HG03175 (cell line): Measurements from ENCODE around the gene PI4KB.
A peak's percentile ranks its signal among the peaks of the same experiment; 100 is the strongest.

Source experiments
- ATAC-seq: cut with Tn5 transposase; IDR thresholded peaks from one replicate; pipeline ENCODE4 v1.9.1; 2021; ENCODE audit warnings: mild to moderate bottlenecking, moderate library complexity; ENCODE audit not compliant: unreplicated experiment

The PI4KB gene

DNA sequence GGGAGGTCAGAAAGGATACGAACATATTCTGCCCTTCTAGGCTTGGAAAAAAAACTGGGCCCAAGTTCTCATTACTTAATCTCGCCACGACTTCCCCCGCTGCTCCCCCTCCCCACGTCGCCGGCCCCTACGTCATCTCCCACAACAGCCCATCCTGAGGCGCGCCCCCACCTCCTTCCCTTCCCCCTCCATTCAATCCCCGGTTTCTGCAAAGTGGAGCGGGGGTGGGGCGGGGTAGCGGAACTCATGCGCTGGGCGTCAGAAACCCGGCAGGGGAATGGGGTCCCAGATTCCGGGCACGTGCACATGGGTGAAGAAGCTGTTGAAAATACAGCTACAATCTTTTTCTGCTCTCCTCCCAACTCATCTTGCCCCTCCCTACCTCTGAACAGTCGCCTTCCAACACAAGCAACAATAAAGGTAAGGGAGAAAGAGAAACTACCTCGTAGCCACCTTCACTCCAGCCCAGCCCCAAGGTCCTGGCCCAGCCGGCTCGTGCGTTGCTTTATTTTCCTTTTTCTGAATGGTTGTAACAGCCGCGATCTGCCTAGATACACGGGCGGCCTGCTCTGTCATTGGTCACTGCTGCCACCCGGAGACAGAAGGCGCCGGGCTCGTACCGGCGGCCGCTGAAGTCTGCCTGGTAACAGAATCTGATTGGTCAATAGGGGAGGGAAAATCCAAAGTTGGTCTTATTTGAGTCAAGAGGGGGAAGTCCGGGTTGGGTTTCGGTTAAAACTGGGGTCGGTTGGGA lies 19.7 kb upstream of the PI4KB start, which contains the start of gene RFX5:
Gene RFX5, minus strand, starts transcription at position 484 of the 754 bp plus-strand sequence. CDS start 932 bp downstream, outside the sequence.
- peak; percentile 95 for ATAC-seq

DNA sequence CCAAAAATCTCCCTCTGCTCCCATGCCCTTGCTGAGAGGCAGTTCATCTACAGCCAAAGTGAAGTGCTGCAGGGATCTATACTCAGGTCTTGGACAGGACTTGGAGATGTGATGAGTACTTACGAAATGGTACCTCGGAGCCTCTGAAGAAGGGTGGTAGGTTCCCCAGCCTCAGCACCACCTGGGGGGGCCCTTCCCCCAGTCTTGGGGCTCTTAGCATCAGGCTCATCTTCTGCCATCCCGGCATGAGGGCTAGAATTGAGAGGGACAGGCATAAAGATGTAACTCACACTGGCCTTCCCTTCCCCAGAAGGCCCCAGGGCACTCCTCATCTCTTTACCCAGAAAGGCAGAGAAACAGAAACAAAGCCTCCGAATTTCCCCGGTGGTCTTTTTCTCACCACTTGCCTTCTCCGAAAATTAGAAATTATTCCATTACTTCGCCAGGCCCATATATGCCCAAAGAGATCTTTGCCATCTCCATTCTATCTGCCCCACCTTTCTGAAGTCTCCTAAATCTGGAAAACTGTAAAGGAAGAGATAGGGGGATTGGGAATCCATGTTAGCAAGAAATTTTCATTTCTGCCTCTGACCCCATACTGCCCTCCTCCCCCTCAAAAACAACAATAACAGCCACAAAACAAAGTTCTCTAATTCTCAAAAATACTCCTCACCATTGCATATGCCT lies 19.0 kb upstream of the PI4KB start:
- ATAC-seq, result no peak

DNA sequence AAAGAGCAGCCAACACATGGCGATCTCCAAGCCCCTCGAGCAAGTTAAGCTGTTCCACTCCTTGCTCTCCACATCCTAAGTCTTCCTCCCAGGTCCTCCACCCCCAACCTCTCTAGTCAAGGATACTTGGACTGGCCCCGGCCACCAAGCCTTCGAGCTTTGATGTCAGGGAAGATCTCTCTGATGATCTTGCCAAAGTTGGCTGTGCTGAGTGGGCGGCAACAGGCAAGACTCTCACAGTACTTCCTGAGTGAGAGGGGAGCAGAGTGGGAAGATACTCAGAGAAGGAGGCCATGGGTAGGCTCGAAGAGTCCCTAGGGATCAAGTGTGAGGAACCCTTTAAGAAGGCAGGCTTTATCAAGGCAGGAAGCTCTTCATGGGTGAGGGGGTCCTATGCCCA lies 17.1 kb upstream of the PI4KB start:
- ATAC-seq, result no peak

DNA sequence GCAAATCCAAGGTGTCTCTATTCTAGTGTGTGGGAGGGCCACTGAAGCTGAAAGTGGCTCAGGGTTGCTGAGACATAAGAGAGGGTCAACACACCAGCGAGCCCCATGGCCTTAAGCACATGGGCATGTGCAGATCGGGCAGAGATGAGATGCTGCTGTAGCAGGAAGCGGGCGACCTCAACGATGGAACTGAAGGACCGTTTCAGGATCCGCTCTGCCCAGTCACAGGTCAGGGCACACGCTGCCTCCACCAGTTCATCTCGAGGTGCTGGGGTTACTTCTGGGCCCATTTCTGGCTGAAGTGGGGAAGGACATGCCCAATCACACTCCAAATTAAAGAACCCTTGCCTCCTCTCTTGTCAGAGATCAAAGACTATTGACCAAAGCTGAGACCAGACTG lies 16.4 kb upstream of the PI4KB start:
- no peak for ATAC-seq

DNA sequence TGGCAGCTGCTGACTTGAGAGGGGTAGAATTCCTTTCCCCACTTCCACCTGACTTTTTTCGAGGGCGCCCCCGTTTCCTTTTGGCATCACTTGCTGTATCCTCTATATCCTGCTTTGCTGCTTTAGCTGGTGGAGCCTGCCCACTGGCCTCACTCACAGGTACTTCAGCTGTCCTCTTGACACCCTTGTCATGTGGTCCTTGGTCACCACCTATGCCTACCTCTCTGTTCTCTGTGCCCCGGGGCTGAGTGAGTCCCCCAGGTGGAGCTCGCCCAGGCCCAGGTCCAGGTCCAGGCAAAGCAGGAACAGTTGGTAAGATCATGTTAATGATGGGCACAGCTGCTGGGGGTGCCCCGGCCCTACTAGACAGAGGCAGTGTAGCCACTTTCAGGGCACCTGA lies 15.4 kb upstream of the PI4KB start:
- no peak for ATAC-seq

DNA sequence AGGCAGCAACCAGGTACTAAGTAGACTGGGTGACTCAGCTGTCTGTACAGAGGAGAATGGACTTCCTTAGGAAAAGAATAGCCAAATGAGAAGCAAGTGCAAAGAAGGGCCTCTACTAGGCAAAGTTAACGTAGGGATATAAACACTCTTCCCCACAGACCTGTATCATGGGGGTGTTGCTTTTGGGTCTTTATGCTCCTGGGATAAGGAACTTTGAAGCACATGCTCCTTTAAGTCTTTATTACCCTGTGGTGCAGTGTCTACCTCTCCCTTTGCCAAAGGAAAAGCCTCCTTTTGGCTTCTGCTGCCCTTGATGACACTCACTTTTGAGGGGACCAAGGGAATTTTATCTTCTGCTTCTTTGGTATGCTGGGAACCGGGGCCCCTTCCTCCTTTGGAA lies 14.8 kb upstream of the PI4KB start:
- no peak for ATAC-seq

DNA sequence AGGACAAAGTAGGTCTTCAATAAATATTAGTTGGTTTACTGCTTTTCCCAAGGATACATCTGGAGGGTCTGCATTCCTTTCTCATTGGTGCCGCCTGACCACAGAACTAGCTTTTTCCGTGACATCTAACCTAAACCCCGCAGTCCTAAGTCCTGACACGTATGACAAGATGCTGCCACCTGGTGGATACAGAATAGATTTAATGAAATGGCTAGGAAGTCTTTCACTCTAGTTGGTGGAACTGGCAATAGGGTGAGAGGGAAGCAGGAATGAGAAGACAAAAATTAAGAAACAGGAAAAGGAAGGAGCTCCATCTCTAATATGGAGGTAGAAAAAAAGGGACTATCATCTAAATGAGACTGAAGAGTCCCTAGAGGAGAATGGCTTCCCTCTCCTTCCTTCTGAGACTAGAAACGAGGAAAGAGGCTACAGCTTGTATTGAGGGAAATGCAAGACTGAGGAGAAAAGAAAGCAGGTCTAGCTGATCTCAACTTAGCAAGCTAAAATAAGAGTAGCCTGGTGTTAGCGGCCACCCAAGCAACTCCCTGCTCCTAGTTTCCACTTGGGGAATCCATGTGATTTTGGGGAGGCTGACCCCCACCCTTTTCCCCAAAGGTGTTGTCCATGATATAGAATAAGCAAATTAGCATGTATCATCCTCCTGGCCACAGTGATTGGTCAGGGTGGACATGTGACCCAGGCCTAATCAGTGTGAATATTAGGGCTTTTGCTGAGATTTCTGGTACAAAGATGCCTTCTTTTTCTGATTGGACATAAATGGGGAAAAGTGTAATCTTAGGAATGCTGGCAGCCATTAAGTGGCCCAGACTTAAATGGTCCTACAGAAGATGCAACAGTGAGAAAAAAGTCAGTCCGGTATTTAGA lies 13.9 kb upstream of the PI4KB start:
- ATAC-seq, result peak; percentile 38

DNA sequence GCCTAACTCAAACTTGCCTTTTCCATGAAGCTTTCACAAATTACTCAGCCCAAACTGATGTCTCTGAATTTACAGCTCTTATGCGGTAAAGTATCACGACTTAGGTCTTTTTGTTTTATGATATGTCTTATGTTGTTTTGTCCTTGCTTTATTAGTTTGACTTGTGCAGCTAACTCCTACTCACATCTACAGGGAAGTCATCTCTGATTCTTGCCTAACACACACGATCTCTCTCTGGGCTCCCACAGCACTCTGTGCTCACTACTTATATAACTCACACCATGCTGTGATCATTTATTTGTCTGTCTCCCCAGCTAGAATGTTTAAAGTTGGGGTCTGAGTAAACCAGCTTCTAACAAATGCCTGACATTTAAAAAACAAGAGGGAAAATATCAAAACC lies 9.3 kb upstream of the PI4KB start:
- no peak for ATAC-seq

DNA sequence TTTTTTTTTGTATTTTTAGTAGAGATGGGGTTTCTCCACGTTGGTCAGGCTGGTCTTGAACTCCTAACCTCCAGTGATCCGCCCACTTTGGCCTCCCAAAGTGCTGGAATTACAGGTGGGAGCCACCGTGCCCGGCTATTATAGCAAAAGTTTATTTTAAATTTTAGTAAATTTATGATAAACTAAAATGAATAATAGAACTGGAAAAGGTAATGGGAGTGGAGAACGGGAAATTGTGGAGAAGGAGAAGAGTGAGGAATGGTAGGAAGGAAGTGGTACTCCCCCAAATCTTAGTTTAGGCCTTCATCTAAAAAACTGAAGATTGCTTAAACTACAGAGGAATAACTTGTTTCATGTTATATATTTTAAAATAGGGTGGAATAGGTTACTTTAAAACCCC lies 7.6 kb upstream of the PI4KB start:
- no peak for ATAC-seq

DNA sequence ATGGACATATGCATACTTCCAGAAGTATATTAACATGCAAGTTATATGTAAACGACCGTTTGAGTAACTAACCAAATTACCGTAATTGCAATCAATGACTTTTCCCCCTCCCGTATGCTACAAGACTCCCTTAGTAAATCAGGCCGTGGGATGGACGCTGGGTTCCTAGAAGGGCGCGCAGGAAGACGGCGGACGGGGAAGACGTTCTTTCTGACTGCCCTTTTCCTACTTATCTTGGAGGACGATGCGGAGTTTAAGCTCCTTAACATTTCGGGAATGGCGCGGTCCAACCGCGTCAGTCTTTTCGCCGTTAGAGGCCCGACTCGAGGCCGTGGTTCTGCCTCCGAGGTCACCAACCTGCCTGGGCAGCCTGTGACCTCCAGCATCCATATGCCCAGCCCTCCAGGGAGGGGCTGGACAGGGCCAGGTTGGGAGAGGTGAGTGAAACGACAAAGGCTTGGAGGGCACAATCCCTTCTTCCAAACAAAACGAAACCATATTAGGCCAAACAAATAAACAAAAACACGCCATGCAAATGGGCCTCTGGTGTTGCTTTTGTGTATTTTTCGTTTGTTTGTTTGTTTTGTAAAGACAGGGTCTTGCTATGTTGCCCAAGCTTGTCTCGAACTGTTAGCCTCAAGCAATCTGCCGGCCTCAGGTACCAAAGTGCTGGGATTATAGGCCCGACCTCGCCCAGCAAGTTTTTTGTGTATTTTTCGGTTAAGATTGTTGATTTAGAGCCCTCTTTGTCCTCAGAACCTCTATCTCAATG lies 873 bp upstream of the PI4KB start:
- peak; percentile 8 for ATAC-seq

DNA sequence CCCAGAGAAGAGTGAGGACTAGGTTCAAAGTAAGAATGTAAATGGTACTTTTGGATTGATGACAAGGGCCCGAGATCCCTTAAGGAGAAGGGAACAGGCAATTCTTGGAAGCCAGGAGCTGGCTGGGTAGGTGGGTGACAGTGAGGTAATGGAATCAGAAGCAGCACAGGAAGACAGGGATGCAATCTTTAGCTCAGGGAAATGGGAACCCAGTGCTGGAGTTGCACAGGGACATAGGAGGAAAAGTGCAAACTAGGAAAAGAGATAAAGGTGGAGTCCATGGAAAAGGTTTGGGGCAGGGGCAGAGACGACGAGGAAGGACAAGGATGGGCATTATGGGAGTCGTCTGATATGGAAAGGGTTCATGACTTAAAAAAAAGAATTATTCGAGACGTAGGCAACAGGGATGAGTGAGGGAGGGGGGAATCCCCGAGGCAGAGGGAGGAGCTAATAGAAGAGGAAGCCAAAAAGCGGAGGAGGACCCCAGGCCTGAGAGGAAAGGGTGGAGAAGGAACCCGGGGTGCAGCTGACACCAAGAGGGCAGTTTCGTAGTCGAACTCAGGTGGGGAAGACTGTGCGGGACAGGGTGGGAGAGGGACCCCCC lies 495 bp downstream of the PI4KB start:
- ATAC-seq, result peak; percentile 49

DNA sequence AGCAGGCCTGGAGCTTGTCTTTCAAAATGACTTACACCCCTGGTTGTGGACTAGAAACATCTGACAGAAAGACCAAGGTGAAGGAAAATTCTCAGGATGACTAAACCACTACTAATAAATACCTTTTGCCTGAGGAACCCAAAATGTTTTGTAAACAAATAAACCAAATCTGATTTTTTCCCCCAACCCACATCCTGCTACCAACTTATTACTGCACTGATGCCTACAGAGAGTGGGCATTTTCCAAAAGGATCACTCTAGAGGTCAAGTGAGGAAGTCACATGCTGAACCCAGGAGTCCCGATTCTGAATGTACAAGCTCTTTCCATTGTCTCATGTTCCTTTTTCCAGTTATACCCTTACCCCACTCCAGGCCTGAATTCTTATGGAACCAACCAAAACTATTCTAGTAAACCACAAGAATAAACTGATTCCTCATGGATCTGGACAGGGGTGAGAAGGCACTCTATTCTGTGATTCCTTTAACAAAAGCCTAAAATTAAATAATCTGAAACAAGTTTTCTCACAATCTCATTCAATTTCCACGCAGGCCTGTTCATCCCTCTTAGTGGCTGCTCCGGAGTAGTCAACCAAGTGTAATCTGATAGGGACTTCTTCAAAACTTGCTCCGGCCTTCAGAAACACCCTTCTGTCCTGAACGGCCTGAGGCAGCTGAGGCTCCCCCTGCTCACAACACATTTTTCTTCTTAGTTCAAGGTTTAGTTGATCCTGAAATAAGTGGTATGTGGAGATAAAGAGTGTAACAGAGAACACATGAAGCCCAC lies 1.4 kb downstream of the PI4KB start:
- ATAC-seq, result no peak

DNA sequence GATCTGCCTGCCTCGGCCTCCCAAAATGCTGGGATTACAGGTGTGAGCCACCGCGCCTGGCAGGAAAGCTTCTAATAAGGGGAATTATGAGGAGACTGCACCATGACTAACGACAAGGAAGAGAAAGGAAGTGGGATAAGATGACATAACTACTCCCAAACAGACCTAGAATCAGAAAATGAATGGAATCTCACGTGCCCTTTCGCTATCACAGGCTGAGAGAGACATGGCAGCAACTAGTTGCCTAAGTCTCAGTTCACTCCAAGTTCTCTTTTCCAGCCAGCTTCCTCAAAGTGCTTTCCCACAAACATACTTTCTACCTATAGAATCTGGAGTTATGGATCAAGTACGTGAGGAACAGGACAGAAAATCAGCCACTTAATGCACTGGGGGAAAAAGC lies 2.0 kb downstream of the PI4KB start:
- ATAC-seq, result no peak

DNA sequence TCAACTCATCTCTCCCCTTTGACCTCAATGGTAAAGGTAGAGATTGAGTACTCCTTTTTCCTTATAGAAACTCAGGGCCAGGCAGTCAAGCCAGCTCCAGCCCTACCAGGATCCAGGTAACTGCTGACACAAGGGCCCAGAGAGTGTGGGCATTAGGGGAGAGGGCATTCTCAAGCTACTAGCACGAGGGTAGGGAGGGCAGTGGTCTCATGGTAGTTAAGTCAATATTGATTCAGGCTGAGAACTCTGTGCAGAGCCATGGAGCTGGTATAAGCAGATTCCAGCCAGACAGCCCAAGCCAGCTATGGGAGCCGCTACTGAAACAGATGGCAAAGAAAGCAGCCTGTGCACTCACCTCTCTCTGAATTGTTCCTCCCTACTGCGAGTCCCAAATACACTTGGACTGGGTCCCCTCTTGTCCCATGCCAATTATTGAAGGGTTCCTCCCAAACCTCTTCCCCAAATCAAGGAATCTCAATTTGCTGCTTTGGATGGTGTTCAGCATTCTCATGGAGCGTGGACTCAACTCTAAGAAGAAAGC lies 2.8 kb downstream of the PI4KB start:
- ATAC-seq, result no peak

DNA sequence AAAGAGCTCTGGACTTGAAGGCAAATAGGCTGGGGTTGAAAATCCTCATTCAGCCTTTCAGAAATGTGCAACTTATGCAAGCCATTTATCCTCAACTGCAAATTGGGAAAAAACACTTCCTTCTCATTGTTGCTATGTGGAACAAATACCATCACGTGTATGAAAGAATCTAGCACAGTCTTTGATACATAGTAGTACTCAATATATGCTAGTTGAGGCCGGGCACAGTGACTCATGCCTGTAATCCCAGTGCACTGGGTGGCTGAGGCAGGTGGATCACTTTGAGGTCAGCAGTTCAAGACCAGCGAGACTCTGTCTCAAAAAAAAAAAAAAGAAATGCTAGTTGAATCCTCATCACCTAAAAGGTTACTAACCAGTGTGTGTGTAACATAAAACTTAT lies 8.2 kb downstream of the PI4KB start:
- no peak for ATAC-seq

DNA sequence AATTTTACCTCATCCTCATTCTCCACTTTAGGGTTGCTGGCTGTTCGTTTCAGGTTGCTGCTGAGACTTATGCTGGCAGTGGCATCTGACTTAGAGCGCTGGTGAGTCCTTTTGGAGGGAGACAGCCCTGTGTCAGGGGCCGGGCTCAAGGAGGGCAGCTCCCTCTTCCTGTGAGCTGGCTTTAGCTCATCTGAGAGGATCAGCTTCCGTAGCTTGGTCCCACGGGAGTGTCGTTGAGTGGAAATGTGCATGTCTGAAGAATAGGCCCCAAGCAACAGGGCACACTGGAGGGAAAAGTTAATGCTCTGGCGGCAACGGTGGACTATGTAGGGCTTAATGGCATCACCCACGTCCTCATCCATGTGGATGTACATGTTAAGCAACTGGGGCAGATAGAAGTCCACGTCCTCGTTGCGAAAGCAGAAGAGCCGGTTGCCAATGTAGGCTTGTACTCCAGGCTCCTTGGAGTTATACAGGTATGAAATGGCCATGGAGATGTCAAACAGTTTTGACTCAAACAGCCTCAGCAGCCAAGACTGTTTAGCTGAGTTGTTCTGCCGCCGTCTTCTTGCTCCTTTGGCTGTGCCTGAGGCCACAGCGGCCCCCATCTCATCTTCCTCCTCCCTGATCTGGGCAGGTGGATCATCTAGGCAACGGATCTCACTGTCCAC lies 11.5 kb downstream of the PI4KB start:
- ATAC-seq, result no peak

DNA sequence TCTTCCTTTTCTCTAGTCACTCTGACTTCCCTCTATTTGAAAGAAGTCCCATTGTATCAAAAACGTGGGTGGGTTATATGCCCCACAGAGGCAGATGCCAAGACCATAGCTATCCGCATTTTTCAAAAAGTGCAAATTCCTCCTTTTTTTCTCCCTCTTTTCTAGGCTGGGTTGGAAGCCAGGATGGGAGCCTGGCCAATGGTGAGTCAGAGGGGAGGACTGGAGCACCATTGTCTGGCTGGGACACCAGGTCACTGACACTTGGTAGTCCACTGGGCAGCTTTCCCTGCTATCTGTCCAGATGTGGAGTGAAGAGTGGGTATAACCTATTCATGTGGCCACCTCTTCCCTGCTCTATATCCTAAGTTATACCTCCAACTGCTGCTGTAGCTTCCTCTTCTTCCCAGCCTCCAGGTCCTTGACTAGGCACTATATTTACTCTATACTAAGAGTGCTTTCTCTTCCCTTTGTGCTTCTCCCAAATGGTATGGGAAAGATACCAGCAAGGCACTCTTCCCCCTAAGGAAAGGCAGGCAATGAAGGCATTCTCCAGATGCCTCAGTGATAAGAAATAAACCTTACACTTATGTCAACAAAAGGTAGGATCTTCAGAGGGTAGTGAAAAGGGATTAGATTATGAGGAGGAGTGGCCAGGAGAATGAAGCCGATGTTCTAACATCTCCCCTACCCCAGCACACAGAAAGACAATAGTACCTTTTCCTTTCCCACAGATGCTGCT lies 12.9 kb downstream of the PI4KB start:
- no peak for ATAC-seq

DNA sequence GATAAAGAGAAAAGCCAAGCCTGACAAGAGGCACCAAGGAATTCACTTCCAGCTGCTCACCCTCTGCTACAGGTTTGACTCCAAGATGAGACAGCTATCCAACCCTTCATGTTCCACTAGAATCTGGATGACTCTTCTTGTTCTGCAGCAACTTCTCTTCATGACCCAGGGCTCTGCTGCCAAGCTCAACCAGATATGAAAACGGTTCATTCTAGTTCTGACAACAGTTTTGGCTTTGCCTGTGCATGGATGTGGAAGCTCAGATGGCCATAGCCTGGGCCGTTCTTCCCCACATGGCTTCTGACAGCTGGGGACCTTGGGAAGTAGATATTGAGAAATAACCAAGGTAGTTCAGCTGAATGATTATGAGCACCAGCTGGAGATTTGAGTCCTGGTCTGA lies 13.7 kb downstream of the PI4KB start:
- no peak for ATAC-seq
